ENCODE data around the gene WWOX.

DNA sequence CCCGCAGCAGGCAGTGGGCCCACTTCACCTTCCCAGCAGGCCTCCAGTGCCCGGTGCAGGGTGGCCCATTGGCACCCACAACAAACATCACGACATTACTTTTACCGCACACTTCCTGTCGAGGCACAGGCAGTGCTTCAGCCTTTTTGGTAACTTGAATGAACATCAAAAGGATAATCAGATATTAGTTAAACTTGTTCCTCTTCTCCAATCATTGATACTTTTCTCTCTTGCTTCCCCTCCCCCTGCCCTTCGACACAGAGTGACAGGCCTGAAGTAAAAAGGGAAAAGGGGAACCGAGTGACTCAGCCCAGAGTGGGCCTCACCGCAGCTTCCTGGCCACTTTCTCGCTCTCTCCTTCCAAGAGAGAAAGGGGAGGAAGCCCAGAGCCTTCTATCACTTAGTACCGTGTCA, 994.1 kb downstream of the WWOX start:
- TF ChIP-seq POLR2A (IDR thresholded peaks at IDR 0.05) (no peak), POLR2AphosphoS5 (IDR thresholded peaks at IDR 0.05) (no peak)
- TF ChIP-seq, protein P1, sequence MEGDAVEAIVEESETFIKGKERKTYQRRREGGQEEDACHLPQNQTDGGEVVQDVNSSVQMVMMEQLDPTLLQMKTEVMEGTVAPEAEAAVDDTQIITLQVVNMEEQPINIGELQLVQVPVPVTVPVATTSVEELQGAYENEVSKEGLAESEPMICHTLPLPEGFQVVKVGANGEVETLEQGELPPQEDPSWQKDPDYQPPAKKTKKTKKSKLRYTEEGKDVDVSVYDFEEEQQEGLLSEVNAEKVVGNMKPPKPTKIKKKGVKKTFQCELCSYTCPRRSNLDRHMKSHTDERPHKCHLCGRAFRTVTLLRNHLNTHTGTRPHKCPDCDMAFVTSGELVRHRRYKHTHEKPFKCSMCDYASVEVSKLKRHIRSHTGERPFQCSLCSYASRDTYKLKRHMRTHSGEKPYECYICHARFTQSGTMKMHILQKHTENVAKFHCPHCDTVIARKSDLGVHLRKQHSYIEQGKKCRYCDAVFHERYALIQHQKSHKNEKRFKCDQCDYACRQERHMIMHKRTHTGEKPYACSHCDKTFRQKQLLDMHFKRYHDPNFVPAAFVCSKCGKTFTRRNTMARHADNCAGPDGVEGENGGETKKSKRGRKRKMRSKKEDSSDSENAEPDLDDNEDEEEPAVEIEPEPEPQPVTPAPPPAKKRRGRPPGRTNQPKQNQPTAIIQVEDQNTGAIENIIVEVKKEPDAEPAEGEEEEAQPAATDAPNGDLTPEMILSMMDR (IDR thresholded peaks at IDR 0.05): no peak

Measured in gastroesophageal sphincter (tissue), 3 donors.